NCI-H524 treated with DMSO at 0.1 percent for 48 hours (cell line): ENCODE measurements around the gene MICAL1.

Experiments
- DNase-seq: peaks from one replicate; lab custom pipeline; 2025; lab: John Stamatoyannopoulos, UW

MICAL1 gene, protein sequence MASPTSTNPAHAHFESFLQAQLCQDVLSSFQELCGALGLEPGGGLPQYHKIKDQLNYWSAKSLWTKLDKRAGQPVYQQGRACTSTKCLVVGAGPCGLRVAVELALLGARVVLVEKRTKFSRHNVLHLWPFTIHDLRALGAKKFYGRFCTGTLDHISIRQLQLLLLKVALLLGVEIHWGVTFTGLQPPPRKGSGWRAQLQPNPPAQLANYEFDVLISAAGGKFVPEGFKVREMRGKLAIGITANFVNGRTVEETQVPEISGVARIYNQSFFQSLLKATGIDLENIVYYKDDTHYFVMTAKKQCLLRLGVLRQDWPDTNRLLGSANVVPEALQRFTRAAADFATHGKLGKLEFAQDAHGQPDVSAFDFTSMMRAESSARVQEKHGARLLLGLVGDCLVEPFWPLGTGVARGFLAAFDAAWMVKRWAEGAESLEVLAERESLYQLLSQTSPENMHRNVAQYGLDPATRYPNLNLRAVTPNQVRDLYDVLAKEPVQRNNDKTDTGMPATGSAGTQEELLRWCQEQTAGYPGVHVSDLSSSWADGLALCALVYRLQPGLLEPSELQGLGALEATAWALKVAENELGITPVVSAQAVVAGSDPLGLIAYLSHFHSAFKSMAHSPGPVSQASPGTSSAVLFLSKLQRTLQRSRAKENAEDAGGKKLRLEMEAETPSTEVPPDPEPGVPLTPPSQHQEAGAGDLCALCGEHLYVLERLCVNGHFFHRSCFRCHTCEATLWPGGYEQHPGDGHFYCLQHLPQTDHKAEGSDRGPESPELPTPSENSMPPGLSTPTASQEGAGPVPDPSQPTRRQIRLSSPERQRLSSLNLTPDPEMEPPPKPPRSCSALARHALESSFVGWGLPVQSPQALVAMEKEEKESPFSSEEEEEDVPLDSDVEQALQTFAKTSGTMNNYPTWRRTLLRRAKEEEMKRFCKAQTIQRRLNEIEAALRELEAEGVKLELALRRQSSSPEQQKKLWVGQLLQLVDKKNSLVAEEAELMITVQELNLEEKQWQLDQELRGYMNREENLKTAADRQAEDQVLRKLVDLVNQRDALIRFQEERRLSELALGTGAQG

DNA sequence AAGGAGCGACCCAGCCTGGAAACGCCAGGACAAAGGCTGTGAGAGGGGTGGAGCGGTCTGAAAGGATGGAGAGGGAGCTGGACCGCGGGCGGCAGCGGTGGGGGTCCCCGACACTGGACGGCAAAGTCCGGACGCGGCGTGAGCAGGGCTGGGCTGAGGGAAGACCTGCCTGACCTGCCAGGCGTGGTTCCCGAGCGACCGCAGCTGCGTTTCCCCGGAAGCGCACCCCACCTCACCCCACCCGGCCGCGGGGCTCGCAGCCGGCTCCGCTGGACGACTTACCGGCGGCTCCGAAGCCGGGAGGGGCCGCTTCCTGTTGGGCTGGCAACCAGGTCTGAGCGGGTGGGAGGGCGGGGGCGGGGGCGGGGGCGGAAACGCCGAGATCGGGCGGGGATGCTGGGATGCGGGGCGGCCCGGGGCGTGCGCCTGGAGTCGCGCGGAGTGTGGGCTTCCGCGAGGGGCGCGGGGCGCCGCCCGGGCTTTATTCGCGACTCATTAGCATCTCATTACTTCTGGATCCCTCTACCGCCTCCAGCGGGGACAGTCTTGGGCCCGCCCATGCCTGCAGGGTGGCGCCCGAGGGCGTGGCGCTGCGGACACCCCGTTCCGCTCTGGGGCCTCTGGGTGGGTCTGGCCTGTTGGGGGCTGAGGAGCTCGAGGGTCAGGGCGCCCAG lies at the start of gene MICAL1:
MICAL1 (minus strand) TSS at position 336 of the 674 bp plus-strand sequence. CDS start 1,576 bp downstream, outside the sequence.
- peak; percentile 26 for DNase-seq

DNA sequence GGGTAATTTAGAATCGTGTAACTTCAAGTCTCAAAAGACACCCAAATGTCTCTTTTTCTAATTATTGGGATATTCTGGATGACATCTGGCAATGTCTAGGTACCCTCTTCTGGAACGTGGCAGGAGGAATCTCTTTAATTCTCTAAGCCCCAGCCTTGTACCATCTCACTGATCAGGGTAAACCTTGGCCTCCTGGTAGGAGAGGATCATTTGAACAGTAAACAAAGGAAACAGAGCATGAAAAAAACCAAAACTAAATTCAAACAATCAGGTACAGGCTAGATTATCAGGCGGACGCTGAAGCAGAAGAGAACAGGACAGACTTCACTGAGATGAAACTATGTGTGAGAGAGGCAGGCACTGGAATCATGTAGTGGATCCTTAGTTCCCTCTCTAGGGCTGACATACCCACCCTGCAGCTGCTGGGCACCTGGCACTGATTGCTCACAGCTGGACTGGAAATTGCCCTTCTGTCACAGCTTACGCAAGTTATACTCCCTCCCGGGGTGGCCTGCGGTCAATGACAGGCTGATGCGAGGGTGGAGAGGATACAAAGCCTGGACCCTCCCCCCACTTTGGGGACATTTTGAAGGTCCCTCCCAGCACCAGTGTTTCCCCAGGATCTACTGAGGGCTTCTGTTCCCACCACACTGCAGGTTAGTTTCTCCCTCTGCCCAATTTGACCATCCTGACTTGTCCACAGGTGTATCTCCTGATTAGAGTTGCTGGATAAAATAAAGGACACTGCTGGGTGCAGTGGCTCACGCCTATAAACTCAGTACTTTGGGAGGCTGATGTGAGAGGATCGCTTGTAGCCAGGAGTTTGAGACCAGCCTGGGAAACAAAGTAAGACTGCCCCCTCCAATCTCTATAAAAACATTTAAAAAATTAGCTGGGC lies 48.0 kb upstream of the MICAL1 start:
- no peak for DNase-seq

DNA sequence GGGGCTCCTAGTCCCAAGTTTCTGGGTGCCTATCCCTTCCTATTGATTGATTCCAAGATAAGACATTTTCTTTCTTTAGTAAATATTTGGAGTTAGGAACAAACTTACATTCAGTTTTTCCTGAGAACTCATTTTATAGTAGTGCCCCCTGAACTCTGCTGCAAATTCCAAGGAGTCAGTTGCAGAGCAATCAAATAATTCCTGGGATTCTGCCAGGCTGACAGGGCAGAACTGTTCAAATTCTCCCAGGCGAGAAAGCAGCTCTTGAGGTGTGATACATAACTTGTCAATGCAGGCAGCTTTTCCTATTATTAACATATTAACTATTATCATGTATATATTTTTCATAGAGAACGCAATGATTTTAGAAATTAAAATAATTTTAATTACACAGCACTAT lies 43.4 kb upstream of the MICAL1 start:
- no peak for DNase-seq

DNA sequence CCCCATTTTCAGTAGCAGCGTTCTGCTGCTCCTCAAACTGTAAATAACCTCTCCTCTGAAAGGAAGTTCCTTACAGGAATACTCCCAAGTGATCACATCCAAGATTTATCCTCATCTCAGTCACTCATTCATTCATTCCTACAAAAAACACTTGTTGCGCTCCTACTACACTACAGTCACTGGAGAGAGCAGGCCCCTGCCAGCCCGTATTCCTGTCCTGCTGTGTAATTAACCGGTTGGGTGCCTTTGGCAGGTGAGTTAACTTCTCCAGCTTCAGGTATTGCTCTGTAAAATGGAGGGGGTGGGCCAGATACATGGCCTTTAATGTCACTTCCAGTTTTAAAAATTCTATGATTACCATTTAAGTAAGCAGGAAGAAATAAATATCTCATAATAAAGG lies 42.5 kb upstream of the MICAL1 start:
- no peak for DNase-seq

DNA sequence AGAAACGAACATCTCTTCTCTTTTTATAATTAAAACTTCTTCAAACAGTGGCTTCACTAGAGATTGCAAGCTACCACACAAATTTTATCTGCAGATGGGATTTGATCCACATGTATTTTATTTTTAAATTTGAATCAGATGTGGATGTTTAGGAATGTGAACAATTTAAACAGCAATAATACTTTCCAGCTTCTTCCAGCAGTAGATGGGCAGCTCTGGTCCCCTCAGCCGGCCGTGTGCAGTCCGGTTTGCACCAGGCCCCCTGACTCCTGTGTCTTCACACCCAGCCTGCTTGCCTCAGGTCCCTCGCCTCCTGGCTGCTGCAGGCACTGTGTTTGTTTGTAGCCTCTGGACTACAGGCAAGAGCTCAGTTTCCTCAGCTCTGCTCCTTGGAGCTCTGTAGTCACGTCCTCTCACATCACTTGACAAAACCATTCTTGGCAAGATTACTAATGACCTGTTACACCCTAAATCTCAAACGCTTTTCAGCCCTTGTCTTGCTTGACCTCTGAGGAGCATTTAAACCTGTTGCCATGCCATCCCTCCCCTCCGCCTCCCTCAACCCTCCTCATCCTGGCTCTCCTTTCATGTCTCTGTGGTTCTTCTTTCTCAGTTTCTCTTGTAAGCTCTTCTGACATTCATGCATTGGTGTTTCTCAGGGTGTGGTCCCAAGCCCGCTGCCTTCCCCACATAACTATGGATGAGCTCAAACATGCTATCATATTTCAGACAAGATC lies 40.6 kb upstream of the MICAL1 start:
- DNase-seq: no peak

DNA sequence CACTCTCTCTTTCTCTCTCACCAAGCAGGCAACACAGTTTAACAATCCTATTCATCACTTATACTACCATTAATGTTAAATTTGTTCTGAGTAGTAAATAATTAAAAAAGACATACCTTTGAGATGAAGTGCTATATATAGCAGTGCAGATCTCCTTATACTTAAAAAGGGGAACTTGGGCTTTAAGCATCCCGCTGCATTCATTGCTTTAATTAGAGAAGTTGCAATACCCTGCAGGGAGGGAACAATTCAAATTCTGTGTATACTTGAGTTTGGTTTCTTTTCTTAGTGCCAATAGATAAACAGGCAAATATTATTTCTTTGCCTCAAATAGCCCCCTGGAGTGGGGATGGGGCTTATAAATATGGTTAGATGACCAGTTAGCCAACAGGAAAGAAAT lies 38.3 kb upstream of the MICAL1 start:
- no peak for DNase-seq

DNA sequence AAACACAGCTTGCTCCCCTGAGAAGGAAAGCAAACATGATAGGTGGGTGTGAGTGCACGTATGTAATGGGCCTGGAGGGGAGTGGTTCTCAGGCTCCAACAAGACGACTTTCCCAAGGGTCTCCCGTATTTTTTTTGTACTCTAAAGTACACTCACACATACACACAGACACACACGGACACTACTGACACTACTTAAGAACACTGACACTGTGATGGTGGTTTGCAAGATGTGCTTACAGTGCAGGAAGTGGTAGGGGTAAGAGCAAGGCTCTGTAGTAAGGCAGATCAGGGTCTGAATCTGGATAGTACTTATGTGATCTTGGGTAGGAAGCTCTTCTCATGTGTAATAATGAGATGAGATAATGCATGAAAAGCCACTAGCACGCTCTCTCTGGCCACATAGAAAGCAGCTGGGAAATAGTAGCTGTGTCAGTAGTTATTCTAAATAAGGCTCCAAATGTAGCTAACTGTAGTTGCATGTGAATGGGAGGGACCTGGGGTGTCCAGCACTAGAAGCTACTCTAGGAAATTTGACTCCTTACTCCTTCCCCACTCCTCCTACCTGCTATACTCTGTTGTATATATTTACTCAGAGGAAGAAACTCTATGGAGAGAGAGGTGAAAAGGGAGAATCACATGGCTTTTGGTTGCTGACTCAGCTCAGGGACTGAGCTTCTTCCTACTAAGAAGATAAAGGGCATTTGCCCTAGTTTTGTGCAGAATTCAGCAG lies 35.8 kb upstream of the MICAL1 start:
- no peak for DNase-seq

DNA sequence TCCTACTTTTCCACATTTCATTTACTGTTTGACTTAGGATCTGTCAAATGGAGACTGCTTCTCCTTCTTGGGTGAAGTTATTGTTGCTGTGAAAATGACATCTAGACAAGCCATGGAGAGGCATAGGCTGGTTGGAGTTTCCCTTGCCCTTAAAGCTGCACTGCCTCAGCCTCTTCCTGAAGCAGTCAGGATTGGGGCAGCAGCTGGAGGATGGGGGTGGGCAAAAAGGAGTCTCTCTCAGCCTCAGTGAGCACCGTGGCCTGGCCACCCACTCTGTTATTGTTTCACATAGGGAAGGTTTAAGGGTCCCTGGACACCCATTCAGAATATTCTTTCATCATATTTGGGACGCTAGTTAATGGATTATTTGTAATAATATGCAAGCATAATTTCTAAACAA lies 35.1 kb upstream of the MICAL1 start:
- no peak for DNase-seq

DNA sequence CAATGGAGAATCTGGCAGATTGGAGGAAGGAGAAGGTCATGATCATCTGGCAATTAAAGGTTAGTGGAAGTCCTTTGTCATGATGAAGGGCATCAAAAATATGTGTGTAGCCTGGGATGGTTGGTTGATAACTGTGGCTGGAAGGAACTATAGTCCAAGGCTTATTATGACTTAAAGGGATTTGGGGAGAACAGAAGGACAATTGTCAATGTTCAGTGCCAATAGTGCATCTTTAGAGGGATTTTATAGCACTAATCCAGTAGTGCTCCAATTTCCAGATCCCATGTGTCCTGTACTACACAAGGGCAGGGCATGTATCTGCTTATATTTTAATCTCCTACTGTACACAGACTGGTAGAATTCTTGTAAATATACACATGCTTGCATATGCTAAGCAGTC lies 32.4 kb upstream of the MICAL1 start:
- peak; percentile 67 for DNase-seq

DNA sequence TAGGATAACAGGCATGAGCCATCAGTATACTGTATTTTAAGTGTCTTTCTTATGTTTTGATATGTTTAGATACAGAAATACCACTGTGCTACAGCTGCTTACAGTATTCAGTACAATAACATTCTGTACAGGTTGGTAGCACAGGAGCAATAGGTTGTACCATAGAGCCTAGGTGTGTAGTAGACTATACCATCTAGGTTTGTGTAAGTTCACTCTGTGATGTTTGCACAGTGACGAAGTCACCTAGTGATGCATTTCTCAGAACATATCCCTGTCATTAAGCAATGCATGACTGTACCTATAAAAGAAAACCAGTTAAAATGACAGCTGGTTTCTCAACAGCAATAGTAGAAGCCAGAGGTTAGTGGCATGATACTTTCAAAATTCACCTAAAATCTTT lies 30.5 kb upstream of the MICAL1 start:
- DNase-seq: no peak

DNA sequence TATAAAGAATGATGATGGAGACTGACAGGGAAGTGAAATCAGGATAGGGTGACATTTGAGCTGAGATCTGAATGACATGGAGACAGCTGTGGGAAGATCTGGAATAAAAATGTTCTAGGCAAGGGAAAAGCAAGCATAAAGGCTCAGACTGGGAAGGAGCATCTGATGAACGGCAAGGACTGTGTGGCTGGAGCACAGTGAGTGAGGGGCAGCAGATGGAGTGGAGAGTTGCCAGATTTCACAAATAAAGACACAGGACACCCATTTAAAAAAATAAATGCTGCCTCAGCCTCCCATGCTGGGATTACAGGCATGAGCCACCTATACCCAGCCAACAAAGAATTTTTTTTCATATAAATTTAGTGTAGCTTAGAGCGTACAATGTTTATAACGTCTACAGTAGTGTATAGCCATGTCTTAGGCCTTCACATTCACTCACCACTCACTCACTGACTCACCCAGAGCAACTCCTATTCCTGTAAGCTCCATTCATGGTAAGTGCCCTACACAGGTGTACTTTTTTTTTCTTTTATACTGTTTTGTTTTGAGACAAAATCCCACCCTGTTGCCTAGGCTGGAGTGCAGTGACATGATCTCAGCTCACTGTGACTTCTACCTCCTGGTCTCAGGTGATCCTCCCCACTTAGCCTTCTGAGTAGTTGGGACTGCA lies 29.8 kb upstream of the MICAL1 start:
- no peak for DNase-seq

DNA sequence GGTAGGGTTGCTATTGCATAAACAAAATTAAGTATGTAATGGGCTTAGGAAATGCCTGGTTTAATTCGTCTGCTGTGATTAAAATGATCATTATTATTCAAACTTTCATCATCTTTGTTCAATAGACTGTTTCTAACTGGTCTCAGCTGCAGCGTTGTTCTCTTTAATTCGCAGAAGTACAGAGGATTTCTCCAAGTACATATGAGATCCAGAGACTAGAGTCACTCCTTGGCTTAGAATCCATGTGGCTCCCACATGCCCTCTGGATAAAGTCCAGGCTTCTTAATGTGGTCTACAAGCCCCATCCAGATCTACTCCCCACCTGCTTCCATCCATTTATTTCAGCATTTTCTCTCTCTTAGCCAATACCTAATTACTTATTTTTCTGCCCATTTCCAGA lies 28.6 kb upstream of the MICAL1 start:
- no peak for DNase-seq

DNA sequence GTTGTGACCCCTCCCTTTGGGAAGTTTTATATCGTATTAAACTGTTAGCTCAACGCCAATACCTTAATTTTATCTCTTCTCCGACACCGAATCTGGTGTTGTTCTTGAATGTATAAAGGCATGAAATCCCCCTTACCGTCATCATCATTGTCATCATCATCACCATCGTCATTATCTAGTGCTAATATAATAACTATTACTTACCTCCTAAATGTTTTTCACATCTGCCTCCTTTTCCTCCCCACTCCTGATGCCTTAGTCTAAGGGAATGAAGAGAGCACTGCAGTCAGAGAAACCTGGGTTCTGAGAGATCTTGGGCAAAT lies 28.1 kb upstream of the MICAL1 start:
- no peak for DNase-seq

DNA sequence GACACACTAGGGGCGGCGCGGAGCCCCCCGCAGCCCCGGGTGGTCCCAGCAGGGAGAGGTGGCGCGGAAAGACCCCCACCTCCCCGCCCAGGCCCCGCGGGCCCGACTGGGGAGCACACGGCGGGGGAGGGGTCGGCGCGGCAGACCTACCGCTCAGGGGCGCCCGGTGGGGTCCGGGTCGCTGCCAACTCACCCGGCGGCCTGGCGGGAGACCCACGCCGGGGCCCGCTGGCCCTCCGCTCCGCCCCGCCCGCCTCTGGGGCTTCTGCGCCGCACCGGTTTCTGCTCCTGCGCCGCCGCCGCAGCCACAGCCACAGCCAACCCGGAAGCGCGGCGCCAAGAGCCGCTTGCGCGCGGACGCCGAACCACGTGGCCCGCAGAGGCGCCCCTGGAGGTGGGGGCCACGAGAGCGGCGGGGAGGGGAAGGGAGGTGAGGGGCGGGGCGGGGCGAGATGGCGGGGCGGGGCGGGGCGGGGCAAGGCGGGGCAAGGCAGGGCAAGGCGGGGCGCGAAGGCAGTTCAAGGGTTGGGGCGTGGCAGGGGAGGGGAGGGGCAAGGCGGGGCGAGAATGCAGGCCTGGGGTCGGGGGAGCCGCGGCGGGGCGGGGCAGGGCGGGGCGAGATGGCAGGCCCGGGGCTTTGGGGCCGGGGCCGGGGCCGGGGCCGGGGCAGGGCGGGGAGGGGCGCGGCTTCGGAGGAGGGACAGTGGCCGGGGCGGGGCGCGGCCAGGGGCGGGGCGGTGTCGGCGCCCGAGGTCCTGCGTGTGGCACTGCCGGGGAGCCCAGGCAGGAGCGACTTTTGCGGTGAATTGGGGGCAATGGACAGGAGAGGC lies 27.5 kb upstream of the MICAL1 start, which contains the start of gene ZBTB24:
ZBTB24 (minus strand) TSS at position 315 of the 830 bp plus-strand sequence. CDS start 1,193 bp downstream, outside the sequence.
- peak; percentile 39 for DNase-seq

DNA sequence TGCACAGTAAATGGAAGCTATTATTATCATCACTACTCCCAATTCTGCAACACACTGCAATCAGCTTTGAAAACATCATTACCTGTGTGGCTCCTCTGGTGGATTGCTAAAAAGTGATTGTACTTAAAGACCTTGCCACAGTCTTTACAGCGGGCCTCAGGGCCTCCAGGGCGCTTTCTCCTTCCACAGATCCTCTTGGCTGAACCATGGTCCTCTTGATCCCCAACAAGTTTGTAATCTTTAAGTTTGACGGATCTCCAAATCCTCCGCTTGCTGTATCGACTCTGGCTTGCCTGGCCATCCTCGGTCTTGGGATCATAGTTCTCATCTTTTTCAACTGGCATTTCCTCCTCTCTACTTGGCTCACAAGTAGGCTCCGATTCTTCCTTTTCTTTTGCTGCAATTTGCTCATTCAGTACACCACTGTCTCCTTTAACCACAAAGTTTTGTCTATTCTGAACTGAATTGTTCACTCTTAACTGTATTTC lies 25.5 kb upstream of the MICAL1 start:
- no peak for DNase-seq

DNA sequence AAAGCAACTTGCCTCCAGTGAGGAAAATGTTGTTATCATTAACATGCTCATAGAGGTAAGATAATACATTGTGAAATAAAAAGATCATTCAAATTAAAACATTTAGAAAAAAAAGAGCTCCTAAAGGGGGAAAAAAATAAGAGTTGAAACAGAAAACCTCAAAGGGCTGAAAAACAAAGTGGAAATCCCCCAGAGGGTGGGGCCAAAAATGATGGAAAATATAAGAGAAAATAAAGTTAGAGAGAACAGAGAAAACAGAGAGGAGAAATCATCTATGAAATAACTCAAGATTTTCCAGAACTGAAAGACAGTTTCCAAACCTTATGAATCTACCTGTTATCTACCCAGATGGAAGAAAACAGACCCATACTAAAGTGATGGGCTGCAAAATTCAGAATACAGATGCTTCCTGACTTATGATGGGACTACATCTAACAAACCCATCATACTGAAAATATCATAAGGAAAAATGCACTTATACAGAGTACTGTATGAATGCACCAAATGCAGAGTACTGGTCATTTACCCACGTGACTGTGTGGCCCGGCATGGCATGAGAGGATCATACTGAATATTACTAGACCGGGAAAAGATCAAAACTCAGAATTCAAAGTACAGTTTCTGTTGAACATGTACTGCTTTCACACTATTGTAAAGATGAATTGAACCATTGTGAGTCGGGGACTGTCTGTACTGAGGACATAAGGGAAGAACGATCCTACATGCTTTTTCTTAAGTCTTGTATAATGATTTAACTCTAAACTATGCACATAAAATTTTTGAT lies 23.5 kb upstream of the MICAL1 start:
- no peak for DNase-seq

DNA sequence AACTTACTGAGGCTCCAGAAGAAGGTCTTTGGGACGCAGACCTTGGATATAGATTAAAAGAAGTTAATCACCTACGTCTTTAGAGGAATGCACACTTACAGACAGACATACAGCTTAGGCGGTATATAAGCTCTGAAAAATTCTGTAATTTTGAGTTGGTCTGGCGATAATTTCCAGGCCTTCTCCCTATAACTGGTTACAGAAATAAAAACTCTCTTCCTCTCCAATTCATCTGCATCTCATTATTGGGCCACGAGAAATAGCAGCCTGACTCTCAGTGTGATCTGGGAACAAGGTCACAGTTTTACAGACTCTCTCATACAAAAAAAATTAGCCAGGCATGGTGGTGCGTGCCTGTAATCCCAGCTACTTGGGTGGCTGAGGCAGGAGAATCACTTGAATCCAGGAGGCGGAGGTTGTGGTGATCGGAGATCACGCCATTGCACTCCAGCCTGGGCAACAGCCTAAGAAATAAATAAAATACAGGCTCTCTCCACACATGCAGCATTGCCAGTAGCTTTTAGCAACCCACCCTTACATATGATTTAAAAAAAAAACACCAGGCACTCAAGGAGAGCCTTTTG lies 22.7 kb upstream of the MICAL1 start:
- DNase-seq: no peak
